A673 (cell line): ENCODE data around the gene TTLL8.

ENCODE experiments used
- CTCF ChIP-seq: fragments of 300-800, 200-600 bp; sonication (generic); conservative IDR thresholded peaks from 2 replicates; pipeline ENCODE4 v1.5.1; 2017; ENCODE audit warnings: low read depth, mild to moderate bottlenecking, antibody characterized with exemption, low read length, moderate library complexity, mixed read lengths
- EZH2 ChIP-seq: fragments of 200-600 bp; sonication (generic); IDR thresholded peaks from 2 replicates; pipeline ENCODE4 v1.6.1; 2017; ENCODE audit warnings: borderline replicate concordance, low read depth, mild to moderate bottlenecking, mixed read lengths, antibody characterized with exemption, low read length; ENCODE audit not compliant: poor library complexity, severe bottlenecking

DNA sequence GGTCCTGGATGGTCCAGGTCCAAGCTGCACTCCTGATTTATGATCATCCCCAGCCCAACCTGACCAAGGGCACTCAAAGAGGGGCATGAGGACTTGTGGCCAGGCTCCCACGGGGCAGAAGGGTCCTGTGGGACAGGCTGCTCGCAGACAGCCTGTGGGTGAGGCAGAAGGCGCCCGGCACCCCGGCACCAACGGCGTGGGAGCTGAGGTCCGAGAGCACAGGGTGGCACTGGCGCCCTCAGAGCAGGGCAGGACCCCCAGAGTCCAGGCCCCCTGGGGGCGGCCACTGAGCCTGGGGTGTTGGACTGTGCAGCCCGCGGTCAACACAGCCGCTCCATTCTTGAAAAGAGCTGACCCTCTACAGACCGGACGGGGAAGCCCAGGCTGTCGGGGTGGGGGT, 48.8 kb downstream of the TTLL8 start:
- TF ChIP-seq CTCF (no peak), EZH2 (no peak)
